Effector memory CD4-positive, alpha-beta T cell (primary cell): Measurements from ENCODE around the gene DDN.

Experiments used
- DNase-seq, 3 donors: peaks; one replicate each; pipeline ENCODE4 v3.0.0-alpha.2; 2020
- H3K27ac ChIP-seq: 2 replicates; pipeline ENCODE4 v1.7.0; 2013; ENCODE audit warnings: mild to moderate bottlenecking, low read length, moderate library complexity; ENCODE audit not compliant: insufficient read depth, poor library complexity, severe bottlenecking
- H3K27me3 ChIP-seq: replicated peaks from 2 replicates; pipeline ENCODE4 v1.7.0; 2013; ENCODE audit warnings: mild to moderate bottlenecking, low read length; ENCODE audit not compliant: insufficient read depth, control insufficient read depth, poor library complexity, severe bottlenecking
- H3K36me3 ChIP-seq: 2 replicates; pipeline ENCODE4 v1.7.0; 2013; ENCODE audit warnings: mild to moderate bottlenecking, low read length, moderate library complexity; ENCODE audit not compliant: control insufficient read depth, insufficient read depth
- H3K4me1 ChIP-seq: 2 replicates; pipeline ENCODE4 v1.7.0; 2013; ENCODE audit warnings: low read length, mild to moderate bottlenecking; ENCODE audit not compliant: control insufficient read depth, insufficient read depth, poor library complexity, severe bottlenecking
- H3K4me3 ChIP-seq: 2 replicates; pipeline ENCODE4 v1.7.0; 2013; ENCODE audit warnings: low read length, low read depth, mild to moderate bottlenecking; ENCODE audit not compliant: insufficient read depth, poor library complexity, severe bottlenecking
- H3K9me3 ChIP-seq: 2 replicates; pipeline ENCODE4 v1.7.0; 2013; ENCODE audit warnings: mild to moderate bottlenecking, low read length, moderate library complexity; ENCODE audit not compliant: control insufficient read depth

The DDN gene

DNA sequence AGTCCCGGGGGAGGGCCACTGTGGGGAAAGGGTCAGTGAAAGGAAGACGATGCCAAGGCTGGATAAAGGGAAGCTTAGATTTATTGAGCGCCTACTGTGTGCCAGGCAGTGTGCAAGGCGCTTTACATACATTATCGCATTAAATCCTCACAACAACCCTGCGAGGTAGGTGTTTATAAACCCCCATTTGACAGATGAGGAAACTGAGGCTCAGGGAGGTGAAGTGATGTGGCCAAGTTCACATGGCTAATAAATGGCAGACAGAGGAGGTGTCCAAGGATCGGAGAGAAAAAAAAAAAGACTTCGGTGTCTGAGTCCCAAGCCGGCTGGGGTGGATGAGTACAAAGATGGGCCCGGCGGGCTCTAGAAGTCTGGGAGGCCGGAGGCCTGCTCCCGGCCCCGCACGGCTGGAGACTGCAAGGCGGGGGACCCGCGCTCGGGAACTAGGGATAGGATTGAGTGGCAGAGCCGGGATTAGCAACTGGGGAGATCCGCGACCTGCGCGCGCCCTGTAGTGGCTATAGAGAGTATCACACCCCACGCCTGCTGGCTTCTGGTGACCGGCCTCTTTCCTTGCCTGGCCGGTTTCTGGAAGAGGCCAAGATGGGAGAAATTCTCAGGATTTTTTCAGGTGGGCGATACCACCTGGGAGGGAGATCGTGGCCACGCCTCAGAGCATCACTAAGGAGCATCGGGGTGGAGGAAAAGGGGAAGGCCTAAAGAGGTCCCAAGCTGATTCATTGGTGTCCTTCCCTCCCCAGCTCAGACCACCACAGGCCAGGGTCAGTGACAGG, 3.9 kb downstream of the DDN start:
- H3K9me3 ChIP-seq = no peaks in the 10 kb centered on the region
- no peak overlapping the region for H3K27ac ChIP-seq
- peaks cover 37% of the 10 kb centered on the region for H3K27me3 ChIP-seq
- no peaks in the 10 kb centered on the region for H3K36me3 ChIP-seq
- peak in 2 of 3 donors; percentile 25 to 29 for DNase-seq
- H3K4me3 ChIP-seq = no peak overlapping the region
- H3K4me1 ChIP-seq = peaks cover 46% of the 10 kb centered on the region

DNA sequence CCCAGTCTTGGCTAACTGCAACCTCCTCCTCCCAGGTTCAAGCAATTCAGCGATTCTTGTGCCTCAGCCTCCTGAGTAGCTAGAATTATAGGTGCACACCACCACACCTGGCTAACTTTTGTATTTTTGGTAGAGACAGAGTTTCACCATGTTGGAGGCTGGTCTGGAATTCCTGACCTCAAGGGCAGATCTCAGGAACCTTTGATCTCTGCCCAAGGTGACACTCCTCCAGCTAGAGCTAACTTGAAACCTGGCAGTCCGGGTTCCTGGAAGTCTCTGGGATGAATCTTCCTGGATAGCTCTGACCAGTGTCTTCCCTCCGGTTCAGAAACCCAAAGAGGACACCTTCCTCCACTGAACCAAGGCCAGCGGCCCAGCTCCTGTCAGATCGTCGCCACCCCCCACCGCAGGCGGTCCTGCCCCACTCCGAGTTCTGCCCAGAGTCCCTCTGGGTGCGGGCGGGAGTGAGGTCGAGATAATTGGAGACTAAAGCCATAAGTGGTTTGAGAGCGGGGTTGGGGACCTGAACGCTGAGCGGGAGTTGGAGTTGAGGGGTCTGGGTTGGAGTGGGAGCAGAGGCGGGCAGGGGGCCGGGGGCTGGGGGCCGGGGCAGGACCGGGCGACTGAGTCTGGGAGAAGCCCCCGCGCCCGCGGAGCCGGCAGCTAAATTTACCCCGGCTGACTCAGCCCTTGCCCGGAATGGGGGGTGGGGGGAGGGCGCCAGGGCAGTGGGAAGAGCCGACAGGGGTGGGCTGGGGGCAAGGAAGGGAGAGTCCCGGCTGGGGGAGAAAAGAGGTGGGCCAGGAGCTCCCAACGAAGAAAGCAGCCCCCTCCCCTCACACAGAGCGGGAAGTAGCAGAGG, 4.7 kb downstream of the DDN start:
- H3K9me3 ChIP-seq = no peaks in the 10 kb centered on the region
- no peak overlapping the region for H3K4me3 ChIP-seq
- no peak overlapping the region for H3K27ac ChIP-seq
- H3K36me3 ChIP-seq = no peaks in the 10 kb centered on the region
- H3K27me3 ChIP-seq = peaks cover 30% of the 10 kb centered on the region
- DNase-seq = no peak
- peaks cover 37% of the 10 kb centered on the region for H3K4me1 ChIP-seq

DNA sequence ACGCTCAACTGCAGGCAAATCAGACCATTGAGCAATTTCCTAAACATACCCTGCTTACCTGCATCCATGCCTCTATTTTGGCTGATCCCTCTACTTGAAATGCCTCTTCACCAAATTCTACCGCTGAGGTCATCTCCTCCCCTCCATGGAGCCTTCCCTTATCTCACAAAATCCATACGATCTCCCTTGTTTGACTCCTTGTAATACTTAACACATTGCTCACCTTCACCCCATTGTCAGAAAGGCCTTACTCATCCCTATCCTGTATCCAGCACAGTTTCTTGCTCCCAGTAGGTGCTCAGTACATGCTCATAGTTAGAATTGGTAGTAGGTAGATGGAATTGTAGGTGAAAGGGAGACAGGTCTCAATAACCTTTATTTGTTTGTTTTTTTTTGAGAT, 5.4 kb downstream of the DDN start:
- H3K4me3 ChIP-seq = no peak overlapping the region
- no peak for DNase-seq
- H3K27me3 ChIP-seq = peaks cover 27% of the 10 kb centered on the region
- H3K4me1 ChIP-seq = peaks cover 32% of the 10 kb centered on the region
- no peak overlapping the region for H3K27ac ChIP-seq
- no peaks in the 10 kb centered on the region for H3K36me3 ChIP-seq
- H3K9me3 ChIP-seq = no peaks in the 10 kb centered on the region

DNA sequence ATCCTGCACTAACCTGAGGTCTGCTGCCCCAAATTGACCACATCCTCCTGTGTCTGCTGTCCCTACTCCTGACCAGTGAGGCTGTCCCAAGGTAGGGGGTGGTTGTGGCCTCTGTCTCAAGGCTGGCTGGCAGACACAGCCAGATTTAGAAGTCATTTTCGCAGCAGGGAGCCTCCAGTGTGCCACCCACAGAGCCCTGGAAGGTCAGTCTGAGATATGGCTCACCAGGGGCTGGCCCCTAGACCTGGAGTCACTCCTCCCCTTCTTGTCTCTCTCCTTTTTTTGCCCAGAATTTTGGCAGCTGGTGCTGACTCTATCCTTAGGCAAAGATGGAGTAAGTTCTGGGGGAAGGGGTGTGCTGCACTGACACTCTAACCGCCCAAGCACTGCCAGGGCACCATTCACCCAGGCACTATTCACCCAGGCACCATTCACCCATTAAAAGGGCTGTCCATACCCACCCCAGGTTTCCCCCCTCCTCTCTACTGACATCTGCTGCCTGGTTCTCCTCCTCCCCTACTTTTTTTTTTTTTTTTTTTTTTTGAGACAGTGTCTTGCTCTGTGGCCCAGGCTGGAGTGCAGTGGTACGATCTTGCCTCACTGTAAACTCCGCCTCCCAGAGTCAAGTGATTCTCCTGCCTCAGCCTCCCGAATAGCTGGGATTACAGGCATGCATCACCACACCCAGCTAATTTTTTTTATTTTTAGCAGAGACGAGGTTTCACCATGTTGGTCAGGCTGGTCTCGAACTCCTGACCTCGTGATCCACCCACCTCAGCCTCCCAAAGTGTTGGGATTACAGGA, 7.7 kb downstream of the DDN start:
- peaks cover 12% of the 10 kb centered on the region for H3K27me3 ChIP-seq
- H3K27ac ChIP-seq = no peak overlapping the region
- no peak overlapping the region for H3K4me3 ChIP-seq
- no peak for DNase-seq
- no peaks in the 10 kb centered on the region for H3K9me3 ChIP-seq
- H3K36me3 ChIP-seq = no peaks in the 10 kb centered on the region
- peaks cover 11% of the 10 kb centered on the region for H3K4me1 ChIP-seq

DNA sequence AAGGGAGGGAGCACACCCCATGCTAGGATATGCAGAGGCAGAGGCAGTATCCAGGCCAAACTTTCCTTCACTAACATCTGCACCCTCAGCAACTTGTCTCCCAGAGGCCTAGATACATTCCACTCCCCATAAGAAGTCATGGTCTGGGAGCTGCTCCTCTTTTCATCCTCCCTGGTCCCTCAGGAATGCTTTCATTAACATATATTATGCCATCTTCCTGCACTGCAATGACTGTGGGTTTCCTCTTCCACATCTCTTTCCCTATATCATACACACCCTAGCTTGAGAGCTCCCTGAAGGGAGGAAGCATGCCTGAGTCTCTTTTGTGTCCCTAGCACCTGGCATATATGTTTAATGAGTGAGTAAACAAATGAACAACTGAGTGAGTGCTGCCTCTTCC, 8.6 kb downstream of the DDN start:
- no peaks in the 10 kb centered on the region for H3K36me3 ChIP-seq
- no peak overlapping the region for H3K27ac ChIP-seq
- H3K27me3 ChIP-seq = peaks cover 12% of the 10 kb centered on the region
- DNase-seq = no peak
- no peaks in the 10 kb centered on the region for H3K9me3 ChIP-seq
- peaks cover 10% of the 10 kb centered on the region for H3K4me1 ChIP-seq
- no peak overlapping the region for H3K4me3 ChIP-seq

DNA sequence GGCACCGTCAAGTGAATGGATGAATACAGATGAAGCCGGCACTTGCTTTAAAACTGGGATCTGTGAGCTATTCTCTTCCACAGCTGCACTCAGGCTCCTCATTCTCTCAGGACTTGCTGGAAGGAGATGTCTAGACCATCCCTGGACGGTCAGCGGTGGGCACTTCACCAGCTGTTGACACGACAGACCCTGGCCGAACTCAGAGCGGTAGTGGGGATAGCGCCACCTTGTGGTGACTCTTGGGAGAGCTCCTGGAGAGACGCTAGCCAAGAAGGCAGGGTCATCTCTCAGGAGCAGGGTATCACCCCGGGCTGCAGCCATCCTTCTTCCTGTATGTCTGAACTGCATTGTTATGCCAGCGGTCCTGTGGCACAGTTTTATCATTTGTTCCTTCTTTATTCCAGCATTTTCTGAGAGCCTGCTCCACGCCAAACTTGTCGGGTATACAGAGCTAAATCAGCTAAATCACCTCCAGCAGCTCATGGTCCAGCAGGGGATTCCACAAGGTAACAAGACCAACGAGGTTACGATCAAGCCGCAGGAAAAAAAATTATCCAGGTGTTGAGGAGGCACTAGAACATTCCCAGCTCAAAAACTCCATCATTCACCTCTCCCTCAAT, 11.0 kb downstream of the DDN start:
- DNase-seq = peak; percentile 53 to 65 (median 59)
- H3K4me3 ChIP-seq = no peak overlapping the region
- H3K36me3 ChIP-seq = no peaks in the 10 kb centered on the region
- no peak overlapping the region for H3K27ac ChIP-seq
- H3K9me3 ChIP-seq = no peaks in the 10 kb centered on the region
- no peaks in the 10 kb centered on the region for H3K27me3 ChIP-seq
- peaks cover 3% of the 10 kb centered on the region for H3K4me1 ChIP-seq

DNA sequence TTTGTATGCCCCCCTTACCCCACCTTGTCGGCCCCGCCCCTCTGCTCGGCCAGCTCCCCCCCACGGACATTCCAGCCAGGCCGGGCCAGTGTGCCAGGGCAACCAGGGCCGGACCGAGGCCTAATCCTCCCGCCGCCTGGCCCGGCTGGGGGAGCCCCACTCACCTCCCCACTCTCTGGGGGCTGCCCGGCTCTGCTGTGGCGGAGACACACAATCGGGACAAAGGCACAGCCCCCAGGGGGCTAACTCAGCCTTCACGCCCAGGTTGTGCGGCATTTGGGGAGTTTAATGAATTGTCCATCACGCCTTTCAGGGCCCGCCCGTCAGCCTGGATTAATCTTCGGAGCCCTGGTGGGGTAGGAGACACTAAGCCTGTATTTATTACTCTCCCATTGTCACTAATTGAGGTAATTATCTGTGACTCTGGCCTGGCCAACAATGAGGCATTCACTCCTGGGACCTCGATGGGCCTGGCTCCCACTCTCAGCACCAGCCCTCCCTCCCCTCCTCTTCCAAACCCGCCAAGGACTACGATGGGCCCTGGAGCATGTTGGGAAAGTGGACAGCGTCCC, 12.4 kb downstream of the DDN start:
- Histone ChIP-seq H3K27ac (no peak overlapping the region), H3K27me3 (no peaks in the 10 kb centered on the region), H3K9me3 (no peaks in the 10 kb centered on the region), H3K36me3 (no peaks in the 10 kb centered on the region), H3K4me1 (peaks cover 5% of the 10 kb centered on the region), H3K4me3 (no peak overlapping the region)
- no peak for DNase-seq

DNA sequence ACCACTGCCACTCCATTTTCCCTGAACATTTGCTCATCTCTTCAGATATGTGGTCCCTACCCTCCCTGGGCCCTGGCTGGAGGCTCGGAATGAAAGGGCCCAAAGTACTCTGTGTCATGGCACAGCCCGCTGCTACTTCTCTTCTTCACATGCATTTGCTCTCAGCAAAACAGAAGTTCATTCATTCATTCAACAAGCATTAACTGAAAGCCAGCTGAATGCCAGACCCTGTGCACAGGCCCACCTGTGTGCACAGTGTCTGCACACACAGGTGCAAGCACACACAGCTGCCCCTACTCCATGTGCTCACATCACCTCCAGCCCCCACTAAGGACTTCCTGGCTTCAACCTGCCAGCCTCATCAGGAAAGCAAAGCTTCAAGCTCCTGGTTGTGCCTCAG, 13.3 kb downstream of the DDN start:
- no peaks in the 10 kb centered on the region for H3K36me3 ChIP-seq
- peaks cover 14% of the 10 kb centered on the region for H3K4me1 ChIP-seq
- H3K27ac ChIP-seq = no peak overlapping the region
- H3K27me3 ChIP-seq = no peaks in the 10 kb centered on the region
- H3K4me3 ChIP-seq = no peak overlapping the region
- H3K9me3 ChIP-seq = no peaks in the 10 kb centered on the region
- no peak for DNase-seq

DNA sequence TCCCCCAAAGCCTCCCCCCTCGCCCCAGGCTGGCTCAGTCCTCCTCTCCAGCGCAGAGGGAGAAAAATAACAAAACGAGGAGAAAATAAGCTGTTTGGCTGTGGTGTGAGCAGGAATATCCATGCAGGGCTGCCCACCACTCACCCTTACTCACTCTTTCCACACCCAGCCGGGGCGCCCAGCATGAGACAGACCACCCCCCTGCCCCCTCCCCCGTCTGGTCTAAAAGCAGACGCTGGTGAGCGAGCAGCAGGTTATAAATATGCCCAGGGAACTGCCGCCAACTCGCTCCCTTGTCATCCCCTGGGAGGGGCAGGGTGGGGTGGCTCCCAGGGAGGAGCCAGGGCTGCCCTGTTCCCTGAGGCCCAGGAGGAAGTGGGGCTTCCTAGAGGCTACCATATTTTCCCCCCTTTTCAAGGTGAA, 13.7 kb downstream of the DDN start:
- Histone ChIP-seq H3K27me3 (no peaks in the 10 kb centered on the region), H3K4me1 (peaks cover 18% of the 10 kb centered on the region), H3K4me3 (no peak overlapping the region), H3K36me3 (no peaks in the 10 kb centered on the region), H3K27ac (no peak overlapping the region), H3K9me3 (no peaks in the 10 kb centered on the region)
- no peak for DNase-seq
